RWPE1 (cell line): ENCODE measurements around the gene LNX1.

ENCODE experiments used
- CTCF ChIA-PET: fragments of 350-600 bp; sonication (Branson Sonifier 250); formaldehyde crosslinking; extraction: SDS; loops from one replicate; lab custom pipeline; 2021; lab: Yijun Ruan, JAX
- POLR2A ChIA-PET: fragments of 400-600 bp; formaldehyde crosslinking; extraction: SDS; loops from one replicate; lab custom pipeline; 2020; ENCODE audit warnings: antibody characterized with exemption; ENCODE audit not compliant: low non-redundant PET; lab: Yijun Ruan, JAX
- DNase-seq: peaks from one replicate; pipeline ENCODE4 v3.0.0; 2012; ENCODE audit warnings: low spot score
- H3K27ac ChIP-seq: fragments of 450-650 bp; 2 replicates; pipeline ENCODE4 v1.5.1; 2017
- TF ChIP-seq, protein P1 (sequence below): fragments of 450-650 bp; conservative IDR thresholded peaks from 2 replicates; pipeline ENCODE4 v1.5.1; 2017; ENCODE audit warnings: low read depth, mild to moderate bottlenecking

LNX1 gene

DNA sequence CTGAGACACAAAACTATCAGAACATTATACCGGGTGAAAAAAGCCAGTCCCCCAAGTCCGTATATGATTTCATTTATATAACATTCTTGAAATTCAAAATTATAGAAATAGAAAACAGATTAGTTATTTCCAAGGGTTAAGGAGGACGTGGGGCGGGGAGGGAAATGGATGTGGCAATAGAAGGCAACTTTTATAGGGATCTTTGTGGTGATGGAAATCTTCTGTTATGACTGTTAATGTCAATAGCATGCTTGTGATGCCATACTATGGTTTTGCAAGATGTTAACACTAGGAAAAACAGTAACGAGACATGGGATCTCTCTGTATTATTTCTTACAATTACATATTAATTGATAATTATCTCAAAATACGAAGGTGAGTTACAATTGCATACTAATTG, 96.4 kb downstream of the LNX1 start:
- H3K27ac ChIP-seq, result no peak overlapping the region
- ChIA-PET POLR2A (no interaction called here), CTCF (interaction anchor here (0.6 kb wide), 1 partner anchor 203 kb away, joined by 3 read pairs; no protein-coding TSS in a partner anchor)
- DNase-seq, result no peak
- TF ChIP-seq, protein P1, sequence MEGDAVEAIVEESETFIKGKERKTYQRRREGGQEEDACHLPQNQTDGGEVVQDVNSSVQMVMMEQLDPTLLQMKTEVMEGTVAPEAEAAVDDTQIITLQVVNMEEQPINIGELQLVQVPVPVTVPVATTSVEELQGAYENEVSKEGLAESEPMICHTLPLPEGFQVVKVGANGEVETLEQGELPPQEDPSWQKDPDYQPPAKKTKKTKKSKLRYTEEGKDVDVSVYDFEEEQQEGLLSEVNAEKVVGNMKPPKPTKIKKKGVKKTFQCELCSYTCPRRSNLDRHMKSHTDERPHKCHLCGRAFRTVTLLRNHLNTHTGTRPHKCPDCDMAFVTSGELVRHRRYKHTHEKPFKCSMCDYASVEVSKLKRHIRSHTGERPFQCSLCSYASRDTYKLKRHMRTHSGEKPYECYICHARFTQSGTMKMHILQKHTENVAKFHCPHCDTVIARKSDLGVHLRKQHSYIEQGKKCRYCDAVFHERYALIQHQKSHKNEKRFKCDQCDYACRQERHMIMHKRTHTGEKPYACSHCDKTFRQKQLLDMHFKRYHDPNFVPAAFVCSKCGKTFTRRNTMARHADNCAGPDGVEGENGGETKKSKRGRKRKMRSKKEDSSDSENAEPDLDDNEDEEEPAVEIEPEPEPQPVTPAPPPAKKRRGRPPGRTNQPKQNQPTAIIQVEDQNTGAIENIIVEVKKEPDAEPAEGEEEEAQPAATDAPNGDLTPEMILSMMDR, result no peak

DNA sequence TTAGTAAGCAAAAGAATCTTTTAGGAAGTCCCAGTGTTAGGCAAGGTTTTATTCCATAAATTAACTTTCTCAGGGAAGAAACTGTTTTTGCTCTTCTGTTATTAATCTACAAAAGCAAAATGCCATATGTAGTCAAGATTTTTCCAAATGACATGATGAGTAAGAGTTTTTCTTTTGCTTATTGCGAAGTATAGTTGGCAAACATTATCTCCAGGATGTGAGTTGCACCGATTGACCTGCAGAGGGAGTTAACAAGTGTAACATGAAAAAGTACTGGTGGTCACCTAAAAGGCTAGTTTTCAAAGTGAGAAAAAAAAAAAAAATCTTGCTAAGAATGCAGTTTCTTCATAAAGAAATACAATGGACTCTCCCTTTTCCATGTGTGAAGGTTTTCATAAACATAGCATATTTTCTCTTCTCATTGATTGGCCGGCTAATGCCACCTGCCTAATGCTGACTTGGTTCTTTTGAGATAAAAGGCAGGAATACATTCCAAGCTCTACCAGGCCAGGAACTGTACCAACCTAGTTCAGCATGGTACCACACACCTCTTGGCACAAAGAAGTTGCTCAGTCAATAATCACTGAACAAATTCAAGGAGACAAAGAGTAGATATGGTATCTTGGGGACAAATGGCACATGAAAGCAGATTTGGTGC, 100.2 kb downstream of the LNX1 start:
- TF ChIP-seq, protein P1, result peak; percentile 77

DNA sequence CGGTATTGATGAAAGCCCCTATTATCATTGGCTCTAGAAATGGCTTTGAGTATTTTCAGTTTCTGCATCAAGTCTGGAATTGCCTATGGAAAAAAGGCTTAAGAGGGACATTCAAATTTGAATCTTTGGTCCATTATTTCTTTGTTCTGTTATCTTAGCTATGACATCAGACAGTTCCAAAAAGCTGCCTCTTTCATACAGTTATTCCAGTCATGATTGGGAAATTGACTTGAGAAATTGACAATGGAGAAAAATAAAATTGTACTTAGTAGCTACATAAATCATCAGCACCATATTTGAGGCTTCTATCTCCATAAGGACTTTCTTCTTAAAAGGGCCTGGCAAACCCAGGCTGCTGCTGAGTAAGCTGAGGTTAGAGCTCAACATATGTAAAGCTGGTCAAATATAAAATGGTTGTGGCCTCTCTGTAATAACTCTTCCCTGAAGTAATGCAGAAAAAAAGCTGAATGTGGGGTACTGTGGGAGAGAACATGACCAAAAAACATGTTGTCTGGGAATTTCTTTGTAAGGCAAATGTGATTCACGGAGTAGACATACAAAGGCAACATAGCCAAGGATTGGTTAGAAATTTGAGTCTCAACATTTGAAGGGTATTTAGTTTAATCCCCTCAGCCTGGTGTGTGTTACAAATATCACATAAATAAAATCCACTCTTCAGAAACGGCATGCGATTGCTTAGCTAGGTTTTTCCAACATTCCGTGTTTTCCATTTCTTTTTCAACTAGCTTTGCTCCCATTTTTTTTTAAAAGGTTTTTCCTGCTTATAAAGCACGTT, 100.9 kb downstream of the LNX1 start:
- TF ChIP-seq, protein P1, result no peak
- no peak overlapping the region for H3K27ac ChIP-seq
- CTCF ChIA-PET, result interaction anchor here (0.6 to 1.2 kb wide), 3 partner anchors 45 to 743 kb away, joined by 3 read pairs; no protein-coding TSS in a partner anchor
- POLR2A ChIA-PET, result no interaction called here
- DNase-seq, result no peak

More for the DNA sequence above, 100.2 kb downstream of the LNX1 start:
- ChIA-PET POLR2A (no interaction called here), CTCF (interaction anchor here (0.6 to 1.2 kb wide), 7 partner anchors 10 to 746 kb away, joined by 3 to 6 read pairs (median 4); no protein-coding TSS in a partner anchor)
- no peak overlapping the region for H3K27ac ChIP-seq
- DNase-seq, result peak; percentile 61

DNA sequence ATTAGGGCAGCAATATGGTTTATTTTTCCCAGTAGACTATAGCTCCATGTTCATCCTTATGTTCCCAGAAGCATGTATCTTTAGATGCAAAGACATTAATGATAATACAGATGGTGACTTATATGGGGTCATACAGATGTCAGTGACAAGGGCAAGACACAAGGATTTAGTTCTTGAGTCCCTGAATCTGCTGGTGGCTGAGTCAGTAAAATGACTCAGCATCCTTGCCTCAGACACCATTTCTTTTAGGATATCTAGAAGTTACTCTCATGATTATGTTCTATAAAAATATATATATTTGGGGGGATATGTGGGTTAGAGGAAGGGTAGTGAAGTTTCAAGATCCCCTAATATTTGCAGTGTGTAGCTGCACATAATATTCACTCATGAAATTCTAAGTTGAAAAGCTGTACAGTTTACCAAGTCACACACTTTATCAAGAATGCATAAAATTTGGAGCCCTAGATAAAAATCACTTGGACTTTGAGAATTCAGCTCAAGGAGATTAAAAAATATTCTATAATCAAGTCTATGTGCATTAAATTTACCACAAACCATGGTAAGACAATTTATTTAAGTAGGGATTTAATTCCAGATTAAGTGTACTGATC, 101.9 kb downstream of the LNX1 start:
- peak; percentile 15 for DNase-seq
- no peak overlapping the region for H3K27ac ChIP-seq
- TF ChIP-seq, protein P1, result no peak
- POLR2A ChIA-PET, result no interaction called here
- CTCF ChIA-PET, result interaction anchor here (1.2 kb wide), 1 partner anchor 744 kb away, joined by 3 read pairs; no protein-coding TSS in a partner anchor

DNA sequence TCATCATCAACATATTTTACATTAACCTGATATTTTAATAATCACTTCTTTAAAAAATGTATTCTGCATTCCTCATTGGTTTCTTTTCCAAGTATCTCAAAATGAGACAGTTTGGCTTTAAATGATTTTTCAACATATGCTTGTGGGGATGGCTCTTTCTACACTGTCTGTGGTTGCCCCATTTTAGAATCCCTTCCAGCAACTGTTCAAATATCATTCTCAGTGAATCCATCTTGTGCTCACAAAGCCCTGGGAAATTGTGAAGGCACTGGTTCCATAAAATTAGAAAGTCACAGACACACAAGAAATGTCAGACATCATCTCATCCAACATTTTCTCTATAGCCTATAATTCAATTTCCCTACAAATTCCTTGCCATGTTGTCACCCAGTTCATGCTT, 103.5 kb downstream of the LNX1 start:
- CTCF ChIA-PET, result no interaction called here
- DNase-seq, result no peak
- H3K27ac ChIP-seq, result no peak overlapping the region
- POLR2A ChIA-PET, result no interaction called here
- TF ChIP-seq, protein P1, result no peak

DNA sequence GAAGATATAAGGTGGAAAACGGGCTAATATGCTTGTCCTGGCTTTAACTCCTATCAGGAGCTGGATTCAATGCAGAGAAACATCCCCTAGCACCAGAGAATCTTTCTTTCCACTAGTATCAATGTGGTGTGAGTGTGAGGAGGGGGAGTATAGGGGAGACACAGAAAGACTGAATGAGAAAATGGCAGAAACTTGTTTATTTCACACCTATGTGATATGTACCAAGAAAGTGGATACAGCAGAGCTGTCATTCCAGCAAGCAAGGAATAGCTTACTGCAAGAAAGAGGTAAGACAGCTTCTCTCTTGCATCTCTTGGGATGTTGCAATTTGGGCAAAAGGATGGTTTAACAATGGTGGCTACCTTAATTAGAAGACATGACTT, 105.6 kb downstream of the LNX1 start:
- ChIA-PET CTCF (interaction anchor here (0.6 kb wide), 1 partner anchor 159 kb away, joined by 3 read pairs; no protein-coding TSS in a partner anchor), POLR2A (no interaction called here)
- TF ChIP-seq, protein P1, result no peak

More for the DNA sequence above, 105.6 kb downstream of the LNX1 start:
- no peak for DNase-seq
- H3K27ac ChIP-seq, result no peak overlapping the region
